Activated CD8-positive, alpha-beta memory T cell treated with anti-CD3 and anti-CD28 coated beads, Interleukin-2, amount 50 U/mL, for 1 hour (primary cell): Measurements from ENCODE around the gene LAMB2.

ENCODE experiments used
- DNase-seq: peaks from one replicate; pipeline ENCODE4 v3.0.0-alpha.2; 2020; ENCODE audit errors: extremely low read depth

The LAMB2 gene

GRCh38 chr3:49076116-49076515 lies 56.7 kb downstream of the LAMB2 start:
- DNase-seq: no peak
